NCI-H1105 treated with DMSO at 0.1 percent for 48 hours (cell line): ENCODE measurements around the gene FAM193B.

Experiments
- DNase-seq: peaks from one replicate; lab custom pipeline; 2025; lab: John Stamatoyannopoulos, UW

The FAM193B gene

DNA sequence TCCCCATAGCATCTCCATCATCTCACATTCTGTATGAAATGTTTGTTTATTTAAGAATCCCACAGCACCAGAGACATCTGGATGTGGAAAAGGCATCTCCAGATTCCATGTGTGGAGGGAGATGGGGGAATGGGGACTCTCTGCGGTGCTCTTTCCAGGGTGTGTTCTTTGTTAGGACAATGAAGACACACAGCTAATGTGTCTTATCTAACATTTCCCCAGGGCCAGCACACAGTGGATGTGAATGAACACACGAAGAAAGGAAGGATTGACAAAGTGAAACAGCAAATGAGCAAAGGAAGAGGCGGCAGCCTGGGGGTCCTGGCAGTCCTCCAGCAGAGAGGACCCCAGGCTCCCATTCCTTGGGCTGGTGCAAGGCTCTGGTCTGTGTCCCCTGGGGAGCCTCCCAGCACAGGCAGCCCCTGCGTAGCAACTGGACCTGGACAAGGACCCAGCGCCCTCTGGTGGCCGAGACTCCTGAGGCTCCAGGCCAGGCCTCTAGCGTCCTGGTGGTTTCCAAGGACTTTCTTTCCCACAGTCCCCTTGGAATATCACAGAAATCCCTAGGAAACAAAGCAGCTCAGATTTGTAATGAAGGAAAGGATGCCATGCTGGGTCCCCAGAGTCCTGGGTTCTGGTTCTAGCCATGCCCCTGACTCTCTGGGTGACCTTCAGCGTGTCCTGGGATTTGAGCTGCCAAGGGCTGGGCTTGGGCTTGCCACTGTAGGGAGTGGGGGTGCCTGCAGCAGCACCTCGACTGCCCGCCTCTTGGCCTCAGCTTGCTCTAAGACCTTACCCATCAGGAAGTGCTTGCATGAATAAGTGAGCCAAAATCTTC, 53.5 kb downstream of the FAM193B start:
- peak; percentile 57 for DNase-seq

DNA sequence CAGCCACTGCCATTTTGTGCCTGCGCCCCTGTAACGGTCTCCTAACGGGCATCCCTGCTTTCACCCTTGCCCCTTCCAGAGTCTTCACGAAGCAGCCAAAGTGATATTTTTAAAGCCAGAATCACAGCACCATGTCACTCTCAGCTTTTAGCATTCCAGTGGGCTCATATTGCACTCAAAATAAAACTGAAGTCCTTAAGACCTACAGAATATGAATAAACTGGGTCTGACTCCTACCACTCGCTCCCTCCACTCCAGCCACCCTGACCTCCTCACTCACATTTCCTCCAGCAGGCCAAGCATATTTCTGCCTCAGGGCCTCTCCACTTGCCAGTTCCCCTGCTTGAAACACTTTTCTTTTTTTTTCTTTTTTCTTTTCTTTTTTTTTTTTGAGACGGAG, 54.5 kb downstream of the FAM193B start:
- no peak for DNase-seq

GRCh38 chr5:177498013-177498787, 56.2 kb downstream of the FAM193B start:
- DNase-seq, result no peak

DNA sequence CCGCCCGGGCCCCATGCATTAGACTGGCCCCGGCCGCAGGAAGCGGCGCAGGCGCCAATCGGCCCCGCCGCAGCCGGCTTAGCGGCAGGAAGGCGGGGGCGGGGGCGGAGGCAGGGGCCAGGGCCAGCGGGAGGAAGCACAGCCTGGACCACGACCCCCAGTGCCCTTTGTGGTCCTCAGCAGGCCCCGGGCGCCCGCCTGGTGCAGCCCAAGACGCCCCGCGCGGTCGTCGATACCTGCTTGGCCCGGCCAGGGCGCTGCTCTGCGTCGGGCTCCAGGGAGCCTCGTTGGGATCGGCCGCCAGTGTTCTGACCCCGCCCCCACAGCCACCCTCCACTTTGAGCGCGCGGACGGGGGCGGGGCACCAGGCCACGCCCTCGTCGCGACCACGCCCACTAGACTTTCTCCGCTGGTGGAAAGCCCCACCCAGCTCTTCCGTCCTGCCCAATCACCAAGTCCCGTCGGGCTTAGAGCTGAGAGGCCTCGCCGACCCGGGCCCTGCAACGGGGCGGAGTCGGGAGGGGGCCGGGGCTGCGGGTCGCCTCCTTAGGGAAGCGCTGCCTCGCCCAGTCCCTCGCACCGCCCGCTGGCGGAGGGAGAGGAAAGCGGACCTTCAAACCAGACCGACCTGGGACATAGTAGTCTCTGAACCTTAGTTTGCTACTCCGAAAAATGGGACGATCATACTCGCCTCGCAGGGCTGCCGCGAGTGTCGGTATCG, 56.9 kb downstream of the FAM193B start, which contains the start of gene PDLIM7:
Gene PDLIM7, minus strand, starts transcription at position 313 of the 721 bp plus-strand sequence. CDS start 1,092 bp downstream, outside the sequence.
- peak; percentile 80 for DNase-seq

DNA sequence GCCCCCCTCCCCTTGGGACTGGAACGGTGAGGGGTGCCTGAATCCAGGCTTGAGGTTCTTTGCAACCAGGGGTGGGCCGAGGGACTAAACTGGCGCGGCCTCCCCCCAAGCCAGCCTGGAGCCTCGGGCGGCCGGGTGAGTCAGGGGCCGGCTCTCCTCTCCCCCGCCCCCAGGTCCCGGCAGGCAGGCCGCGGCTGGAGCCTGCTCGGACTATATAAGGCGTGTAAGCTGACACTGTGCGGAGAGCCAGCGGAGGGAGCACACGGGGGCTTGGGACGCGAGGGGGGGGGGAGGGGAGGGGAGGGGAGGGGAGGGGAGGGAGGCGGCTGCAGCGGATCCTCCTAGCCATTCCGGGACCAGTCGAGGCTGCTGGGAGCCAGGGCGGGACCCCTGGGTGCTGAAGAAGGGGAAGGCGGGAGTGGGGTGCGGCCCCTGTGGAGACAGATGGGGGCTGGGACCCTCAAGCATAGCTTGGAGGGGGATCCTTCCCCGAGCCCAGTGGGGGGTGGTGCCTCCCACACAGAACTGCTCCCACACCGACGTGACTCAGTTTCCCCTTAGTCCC, 57.6 kb downstream of the FAM193B start:
- peak; percentile 33 for DNase-seq

DNA sequence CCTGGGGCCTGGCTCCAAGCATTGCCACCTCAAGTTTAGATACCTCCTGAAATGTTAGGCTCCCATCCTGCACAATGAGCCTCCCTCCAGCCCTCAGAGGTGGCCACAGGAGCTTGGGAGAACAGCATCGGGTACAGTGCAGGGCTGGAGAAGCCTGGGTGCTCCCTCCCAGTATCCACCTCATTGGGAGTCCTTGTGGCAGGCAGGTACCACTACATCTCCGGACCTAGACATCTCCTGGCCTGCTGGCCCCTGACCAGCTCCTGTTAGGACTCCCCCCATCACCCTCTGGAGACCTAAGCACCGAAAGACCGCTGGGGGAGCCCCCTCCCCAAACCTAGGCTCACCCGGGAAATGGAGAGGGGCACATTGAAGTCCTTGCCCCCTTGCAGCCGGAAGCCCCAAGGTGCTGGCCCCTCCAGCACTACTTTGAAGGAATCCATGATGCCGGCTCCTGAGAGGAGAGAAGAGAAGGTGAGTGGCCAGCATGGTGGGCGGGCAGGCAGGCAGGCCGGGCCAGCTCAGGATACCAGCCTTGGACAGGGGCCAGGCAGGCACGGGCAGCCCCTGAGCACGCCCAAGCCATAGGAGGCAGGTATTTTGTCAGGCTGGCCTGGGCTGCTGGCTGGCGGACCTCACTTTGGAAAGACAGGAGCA, 58.2 kb downstream of the FAM193B start:
- DNase-seq, result no peak

DNA sequence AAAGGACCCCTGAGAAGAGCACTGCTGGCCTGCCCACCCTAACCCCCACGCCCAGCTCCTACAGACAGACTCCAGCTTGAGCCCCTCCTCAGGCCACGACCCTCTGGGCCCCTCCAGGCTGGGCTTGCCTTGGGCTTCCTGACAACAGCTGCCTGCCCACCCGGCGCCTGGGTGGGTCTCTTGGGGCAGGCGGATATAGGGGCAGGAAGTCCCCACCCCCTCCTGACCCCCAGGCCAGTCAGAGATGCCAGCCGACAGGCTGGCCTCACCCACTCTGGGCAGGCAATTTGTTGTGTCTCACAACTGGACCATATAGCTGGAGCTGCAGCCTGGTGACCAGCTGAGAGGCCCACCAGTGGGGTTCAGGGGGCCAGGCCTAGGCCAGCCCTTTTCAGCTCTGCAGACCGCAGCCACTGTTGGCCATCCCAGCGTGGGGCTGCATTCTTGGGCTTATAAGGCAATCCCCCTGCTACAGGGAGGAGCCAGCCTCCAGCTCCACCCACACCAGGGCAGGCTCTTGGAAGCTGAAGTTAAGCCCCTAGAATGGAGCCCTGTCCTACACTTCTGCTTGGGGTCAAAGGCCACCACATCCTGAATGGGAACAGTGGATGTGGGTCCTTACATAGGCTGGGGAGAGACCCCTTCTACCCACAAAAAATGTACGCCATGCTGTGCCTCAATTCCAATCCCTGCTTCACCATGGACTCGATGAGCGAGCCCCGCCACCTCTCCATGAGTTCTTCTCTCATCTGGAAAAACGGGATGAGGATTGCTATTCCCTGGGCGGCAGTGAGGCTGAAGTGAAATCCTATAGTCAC, 58.9 kb downstream of the FAM193B start:
- DNase-seq, result no peak

GRCh38 chr5:177494346-177495195, 59.8 kb downstream of the FAM193B start:
- DNase-seq, result no peak

- DNase-seq, result no peak
Measured at GRCh38 chr5:177493795-177494345, 60.5 kb downstream of the FAM193B start.

DNA sequence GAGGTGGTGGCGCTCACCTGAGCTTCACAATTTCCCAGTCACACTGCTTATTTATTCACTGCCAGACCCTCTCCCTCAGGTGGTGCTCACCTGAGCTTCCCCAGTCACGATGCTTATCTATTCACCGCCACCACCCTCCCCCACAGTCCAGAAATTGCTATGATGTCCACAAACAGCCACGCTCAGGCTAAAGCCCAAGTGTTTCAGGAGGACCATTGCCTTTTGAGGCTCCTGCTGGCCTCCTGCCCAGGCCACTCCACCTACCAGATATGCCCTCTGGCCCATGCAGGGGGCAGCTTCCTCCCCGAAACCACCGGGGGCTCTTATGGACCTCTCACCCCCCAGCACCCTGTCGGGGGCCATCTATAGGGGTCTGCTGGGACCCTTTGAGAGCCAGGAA, 61.5 kb downstream of the FAM193B start:
- DNase-seq, result no peak

- DNase-seq, result no peak
Measured at GRCh38 chr5:177491983-177492746, 62.2 kb downstream of the FAM193B start.

DNA sequence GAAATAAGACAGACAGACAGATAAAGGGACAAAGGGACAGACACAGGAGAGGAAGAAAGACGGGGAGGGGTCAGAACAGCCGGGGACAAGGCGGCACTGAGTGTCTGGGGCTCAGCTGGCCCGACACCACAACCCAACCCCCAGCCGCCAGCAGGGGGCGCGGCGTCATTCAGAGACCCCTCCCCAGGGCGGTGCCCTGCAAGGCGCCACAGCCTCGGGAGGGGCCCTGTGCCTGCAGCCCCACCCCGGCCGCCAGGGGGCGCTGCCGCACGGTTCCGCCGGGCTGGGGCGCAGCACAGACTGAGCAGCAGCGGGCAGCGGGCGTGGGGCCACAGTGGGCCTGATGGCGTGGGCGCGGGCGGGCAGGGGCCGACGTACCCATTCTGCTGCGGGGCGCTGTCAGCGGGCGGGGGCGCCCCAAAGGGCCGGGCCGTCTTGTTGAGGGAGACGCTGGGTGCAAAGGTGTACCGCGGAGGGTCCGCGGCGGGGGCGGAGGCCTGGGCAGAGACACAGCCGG, 62.9 kb downstream of the FAM193B start:
- DNase-seq, result no peak

GRCh38 chr5:177490992-177491391, 63.4 kb downstream of the FAM193B start:
- no peak for DNase-seq

GRCh38 chr5:177490311-177490991, 63.9 kb downstream of the FAM193B start:
- DNase-seq, result no peak

GRCh38 chr5:177489119-177489716, 65.1 kb downstream of the FAM193B start:
- DNase-seq, result no peak

GRCh38 chr5:177487975-177488374, 66.4 kb downstream of the FAM193B start:
- no peak for DNase-seq

DNA sequence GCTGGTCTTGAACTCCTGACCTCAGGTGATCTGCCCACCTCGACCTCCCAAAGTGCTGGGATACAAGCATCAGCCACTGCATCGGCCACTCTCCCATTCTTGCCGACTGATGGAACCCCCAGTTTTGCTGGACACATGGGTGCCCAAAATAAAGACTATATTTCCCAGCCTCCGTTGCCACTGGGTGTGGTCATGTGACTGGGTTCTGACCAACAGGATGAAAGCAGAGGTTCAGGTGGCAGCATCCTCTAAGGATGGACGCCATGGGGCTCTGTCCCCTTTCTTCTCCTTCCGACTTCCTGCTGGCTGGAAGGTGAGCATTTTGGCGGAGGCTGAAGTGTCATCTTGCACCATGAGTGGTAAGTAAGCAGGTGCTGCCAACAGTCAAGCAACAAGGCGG, 67.2 kb downstream of the FAM193B start:
- no peak for DNase-seq
